HG03175 (cell line): Measurements from ENCODE around the gene JAM2.
A peak's percentile ranks its signal among the peaks of the same experiment; 100 is the strongest.
"Not testable (repeated sequence)": the region's sequence is repeated elsewhere in the genome, so short reads cannot be mapped to it uniquely, and the experiment has no call there.

ENCODE experiments used
- ATAC-seq: cut with Tn5 transposase; IDR thresholded peaks from one replicate; pipeline ENCODE4 v1.9.1; 2021; ENCODE audit warnings: mild to moderate bottlenecking, moderate library complexity; ENCODE audit not compliant: unreplicated experiment

Gene JAM2, protein sequence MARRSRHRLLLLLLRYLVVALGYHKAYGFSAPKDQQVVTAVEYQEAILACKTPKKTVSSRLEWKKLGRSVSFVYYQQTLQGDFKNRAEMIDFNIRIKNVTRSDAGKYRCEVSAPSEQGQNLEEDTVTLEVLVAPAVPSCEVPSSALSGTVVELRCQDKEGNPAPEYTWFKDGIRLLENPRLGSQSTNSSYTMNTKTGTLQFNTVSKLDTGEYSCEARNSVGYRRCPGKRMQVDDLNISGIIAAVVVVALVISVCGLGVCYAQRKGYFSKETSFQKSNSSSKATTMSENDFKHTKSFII

GRCh38 chr21:25638660-25639550 is at the start of gene JAM2:
TSS of gene JAM2 (plus strand) at chr21:25639258. CDS start at chr21:25639822, 564 bp downstream.
- peak; percentile 43 for ATAC-seq

DNA sequence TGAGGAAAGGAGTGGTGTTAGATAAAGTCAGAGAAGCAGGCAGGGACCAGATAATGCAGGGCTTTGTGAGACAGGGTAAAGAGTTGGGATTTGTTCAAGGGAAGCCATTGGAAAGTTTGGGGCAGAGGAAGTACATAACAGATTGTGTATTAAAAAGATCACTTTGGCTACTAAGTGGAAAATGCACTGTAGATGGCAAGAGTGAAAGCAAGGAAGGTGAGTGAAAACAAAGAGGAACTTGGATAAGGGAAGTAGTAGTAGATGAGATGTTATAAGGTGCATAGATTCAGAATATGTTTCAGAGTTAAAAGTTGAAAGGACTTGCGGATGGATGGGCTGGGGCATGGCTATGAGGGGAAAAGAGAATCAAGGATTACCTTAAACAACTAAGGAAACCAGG is 49.2 kb upstream of the JAM2 start:
- ATAC-seq: no peak

GRCh38 chr21:25607151-25608043 is 31.7 kb upstream of the JAM2 start, which contains the start of gene MRPL39:
TSS of gene MRPL39 (minus strand) at chr21:25607481. CDS start at chr21:25607475, 6 bp downstream.
- ATAC-seq: peak; percentile 95

GRCh38 chr21:25608044-25608737 is 30.9 kb upstream of the JAM2 start:
- ATAC-seq: peak; percentile 81

- no peak for ATAC-seq
Measured at GRCh38 chr21:25614441-25614840, 24.6 kb upstream of the JAM2 start.

DNA sequence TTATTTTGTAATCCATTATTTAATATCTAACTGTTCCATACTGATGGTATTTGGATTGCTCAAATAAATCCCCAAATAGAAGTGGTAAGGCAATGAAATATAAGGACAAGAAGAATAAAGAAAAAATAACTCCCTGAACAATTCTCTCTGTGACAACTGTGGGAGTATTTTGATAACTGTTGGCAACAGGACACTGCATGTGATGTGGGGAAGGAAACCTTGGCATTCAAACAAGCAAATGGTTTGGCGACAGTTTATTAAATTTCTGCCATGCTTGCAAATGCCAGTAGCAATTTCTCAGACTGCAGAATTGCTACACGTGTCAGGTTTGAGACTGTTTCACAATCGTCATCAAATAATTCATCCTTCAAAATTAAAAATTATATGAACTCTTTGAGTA is 23.2 kb upstream of the JAM2 start:
- no peak for ATAC-seq

- ATAC-seq: no peak
Measured at GRCh38 chr21:25619198-25619597, 19.9 kb upstream of the JAM2 start.

DNA sequence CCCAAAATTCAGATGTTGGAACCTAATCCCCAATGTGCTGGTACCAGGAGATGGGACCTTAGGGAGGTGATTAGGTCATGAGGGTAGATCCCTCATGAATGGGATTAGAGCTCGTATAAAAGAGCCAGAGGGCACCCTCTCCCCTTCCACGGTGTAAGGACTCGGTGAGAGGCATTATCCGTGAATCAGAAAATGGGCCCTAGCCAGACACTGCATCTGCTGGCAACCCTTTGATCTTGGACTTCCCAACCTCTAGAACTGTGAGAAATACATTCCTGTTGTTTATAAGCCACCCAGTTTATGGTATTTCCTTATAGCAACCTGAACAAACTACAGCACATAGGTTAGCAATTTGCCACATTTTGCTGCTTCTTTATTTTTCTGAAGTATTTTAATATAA is 14.5 kb upstream of the JAM2 start:
- no peak for ATAC-seq

DNA sequence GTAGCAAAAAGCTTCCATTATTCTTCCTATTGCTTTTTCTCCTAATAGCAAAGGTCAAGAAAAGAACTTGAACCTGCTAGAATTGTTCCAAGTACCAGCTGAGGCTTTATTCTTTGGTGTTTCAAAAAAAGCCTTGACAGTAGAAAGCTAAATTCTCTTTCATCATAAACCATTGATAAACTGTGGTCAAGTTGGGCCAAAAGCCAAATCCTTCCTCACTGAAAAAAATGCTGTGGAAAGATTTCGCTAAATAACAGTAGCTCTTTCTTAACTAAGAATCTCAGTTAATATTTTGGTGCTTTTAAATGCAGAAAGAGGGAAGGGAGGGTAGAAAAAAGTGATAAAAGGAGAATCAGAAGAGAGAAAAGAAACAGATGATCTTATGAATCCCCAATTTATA is 14.0 kb upstream of the JAM2 start:
- no peak for ATAC-seq

- ATAC-seq: not testable (repeated sequence)
Measured at GRCh38 chr21:25625776-25626555, 13.1 kb upstream of the JAM2 start.

DNA sequence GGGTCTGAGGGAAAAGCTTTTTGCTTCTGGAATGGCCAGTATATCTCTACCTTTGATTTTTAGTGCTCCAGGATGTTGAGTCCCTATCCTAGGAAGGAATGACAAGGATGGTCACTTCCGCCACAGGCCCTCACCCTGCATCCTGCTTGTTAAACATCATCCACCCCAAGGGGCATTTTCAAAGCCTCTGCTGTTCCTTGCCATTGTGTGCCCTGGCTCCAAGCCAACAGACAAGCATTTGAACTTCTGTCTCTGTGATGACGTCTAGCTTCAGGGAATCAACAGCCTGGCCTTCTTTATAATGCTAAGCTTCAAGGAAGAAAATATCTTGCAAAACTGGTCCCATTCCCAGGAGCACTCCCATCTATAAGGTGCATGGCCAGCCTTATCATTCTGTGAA is 12.3 kb upstream of the JAM2 start:
- no peak for ATAC-seq

GRCh38 chr21:25632296-25632695 is 6.8 kb upstream of the JAM2 start:
- no peak for ATAC-seq

GRCh38 chr21:25635310-25635709 is 3.7 kb upstream of the JAM2 start:
- ATAC-seq: no peak

GRCh38 chr21:25636727-25637126 is 2.3 kb upstream of the JAM2 start:
- no peak for ATAC-seq

GRCh38 chr21:25637851-25638659 is 1.0 kb upstream of the JAM2 start:
- ATAC-seq: no peak

DNA sequence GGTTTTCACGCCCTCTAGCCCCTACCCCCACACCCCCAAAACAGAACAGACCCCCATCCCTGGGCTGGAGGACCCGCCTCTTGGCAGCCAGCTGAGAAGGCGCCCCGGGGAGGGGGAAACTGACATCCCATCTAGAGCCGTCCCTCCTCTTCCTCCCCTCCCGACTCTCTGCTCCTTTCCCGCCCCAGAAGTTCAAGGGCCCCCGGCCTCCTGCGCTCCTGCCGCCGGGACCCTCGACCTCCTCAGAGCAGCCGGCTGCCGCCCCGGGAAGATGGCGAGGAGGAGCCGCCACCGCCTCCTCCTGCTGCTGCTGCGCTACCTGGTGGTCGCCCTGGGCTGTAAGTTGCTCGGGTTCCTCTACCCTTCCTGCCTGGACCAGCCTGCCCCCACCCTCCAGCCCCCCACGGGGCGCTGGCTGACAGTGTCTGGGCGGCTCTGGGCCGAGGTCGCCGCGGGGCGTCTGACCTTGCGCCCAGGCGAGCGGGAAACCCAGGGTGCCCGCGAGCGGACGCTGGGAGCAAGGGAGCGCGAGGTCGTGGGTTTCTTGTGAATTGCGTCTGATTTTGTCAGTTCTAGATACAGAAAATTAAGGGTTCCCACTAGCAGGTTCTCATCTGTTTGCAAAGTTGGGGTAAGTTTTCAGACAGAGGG is 618 bp downstream of the JAM2 start:
- ATAC-seq: peak; percentile 67

GRCh38 chr21:25640202-25640942 is 1.3 kb downstream of the JAM2 start:
- ATAC-seq: peak; percentile 32

DNA sequence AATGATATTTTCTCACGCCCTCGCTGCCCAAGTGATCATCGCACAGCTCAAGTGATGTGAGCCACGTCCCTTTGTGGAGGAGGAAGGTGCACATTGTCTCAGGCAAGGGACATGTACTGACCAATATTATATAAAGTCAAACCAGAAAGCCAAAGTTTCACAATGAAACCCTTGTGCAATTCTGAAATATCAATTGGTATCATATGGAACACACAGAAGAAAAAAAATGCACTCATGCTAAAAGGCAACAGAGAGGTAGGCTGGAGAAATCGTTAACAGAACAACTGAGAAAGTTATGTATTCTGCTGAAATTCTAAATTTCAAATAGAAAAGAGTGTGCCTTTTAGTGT is 1.9 kb downstream of the JAM2 start:
- ATAC-seq: no peak
